ENCODE data around the gene TMEM74B. TPM values are rescaled to one million over a fixed set of nuclear protein-coding genes. Genes with fewer than 3 reads are reported as not detected.

The TMEM74B gene
- total RNA-seq, 2 experiments from 2014 or later = not detected

DNA sequence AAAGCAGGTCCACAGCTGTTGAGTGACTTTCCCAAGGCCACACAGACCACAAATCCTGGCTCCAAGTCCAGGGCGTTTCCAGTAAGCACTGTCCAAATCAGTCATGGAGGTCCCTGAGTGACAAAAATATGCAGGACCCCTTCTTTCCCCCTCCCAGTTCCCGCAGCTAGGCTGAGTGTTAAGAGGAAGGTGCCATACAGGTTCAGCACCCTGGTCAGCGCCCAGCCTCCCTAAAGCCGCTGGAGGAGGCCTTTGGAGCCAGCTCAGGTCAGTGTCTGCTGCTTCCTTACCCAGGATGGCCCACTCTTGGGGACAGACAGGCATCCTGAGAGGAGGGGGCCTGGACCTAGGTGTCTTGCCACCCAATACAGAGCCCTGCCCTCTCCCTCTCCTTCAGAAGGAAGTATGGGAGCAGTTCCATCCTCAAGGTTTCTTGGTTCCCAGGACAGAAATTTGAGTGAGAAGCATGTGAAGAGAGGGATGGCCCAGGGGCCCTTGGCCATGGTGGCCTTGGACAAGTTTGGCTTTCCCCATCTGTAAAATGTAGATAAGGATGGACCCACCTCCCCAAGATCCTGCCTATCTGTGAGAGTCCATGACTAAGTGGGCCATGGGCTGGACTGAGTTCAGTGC is 13.2 kb downstream of the TMEM74B start:
- no peaks in the 10 kb centered on the region for H3K9me3 ChIP-seq (ENCODE audit: low read length)
- DNase-seq (ENCODE audit: low spot score) = peak; percentile 10
- no TSS peak for BruUV-seq (replicated peaks)
- H3K36me3 ChIP-seq (ENCODE audit: insufficient read depth, low read length) = peaks cover 41% of the 10 kb centered on the region
- no peaks in the 10 kb centered on the region for H4K20me1 ChIP-seq (ENCODE audit: insufficient read depth, low read length)
- POLR2A ChIA-PET = interaction anchor here (0.7 kb wide), 1 partner anchor 308 kb away, joined by 3 read pairs; no protein-coding TSS in a partner anchor
- no peak overlapping the region for H3K27ac ChIP-seq (ENCODE audit: low read depth, low read length, poor library complexity, severe bottlenecking)
- no peak overlapping the region for H3K4me3 ChIP-seq (ENCODE audit: low read depth, low read length, poor library complexity, severe bottlenecking)
- H2AFZ ChIP-seq (ENCODE audit: low read length) = no peak overlapping the region
- intact Hi-C loops (cut with micrococcal nuclease; ENCODE audit: unreplicated experiment) = no loop called here
- CTCF ChIA-PET (ENCODE audit: unreplicated experiment) = no interaction called here
- no peak for TF ChIP-seq EZH2phosphoT487 (IDR thresholded peaks at IDR 0.05; ENCODE audit: borderline replicate concordance, low read depth, low read length)
- TF ChIP-seq, protein P1, sequence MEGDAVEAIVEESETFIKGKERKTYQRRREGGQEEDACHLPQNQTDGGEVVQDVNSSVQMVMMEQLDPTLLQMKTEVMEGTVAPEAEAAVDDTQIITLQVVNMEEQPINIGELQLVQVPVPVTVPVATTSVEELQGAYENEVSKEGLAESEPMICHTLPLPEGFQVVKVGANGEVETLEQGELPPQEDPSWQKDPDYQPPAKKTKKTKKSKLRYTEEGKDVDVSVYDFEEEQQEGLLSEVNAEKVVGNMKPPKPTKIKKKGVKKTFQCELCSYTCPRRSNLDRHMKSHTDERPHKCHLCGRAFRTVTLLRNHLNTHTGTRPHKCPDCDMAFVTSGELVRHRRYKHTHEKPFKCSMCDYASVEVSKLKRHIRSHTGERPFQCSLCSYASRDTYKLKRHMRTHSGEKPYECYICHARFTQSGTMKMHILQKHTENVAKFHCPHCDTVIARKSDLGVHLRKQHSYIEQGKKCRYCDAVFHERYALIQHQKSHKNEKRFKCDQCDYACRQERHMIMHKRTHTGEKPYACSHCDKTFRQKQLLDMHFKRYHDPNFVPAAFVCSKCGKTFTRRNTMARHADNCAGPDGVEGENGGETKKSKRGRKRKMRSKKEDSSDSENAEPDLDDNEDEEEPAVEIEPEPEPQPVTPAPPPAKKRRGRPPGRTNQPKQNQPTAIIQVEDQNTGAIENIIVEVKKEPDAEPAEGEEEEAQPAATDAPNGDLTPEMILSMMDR (conservative IDR thresholded peaks at IDR 0.05; ENCODE audit: low read length) = no peak
- no peak overlapping the region for H3K4me2 ChIP-seq (ENCODE audit: low read length)
- no peaks in the 10 kb centered on the region for H3K9me2 ChIP-seq (ENCODE audit: insufficient read depth, low read length)
- no peaks in the 10 kb centered on the region for H3K79me2 ChIP-seq (ENCODE audit: insufficient read depth, low read depth, low read length)
- no peaks in the 10 kb centered on the region for H3K4me1 ChIP-seq (ENCODE audit: insufficient read depth, low read length, poor library complexity, severe bottlenecking)

DNA sequence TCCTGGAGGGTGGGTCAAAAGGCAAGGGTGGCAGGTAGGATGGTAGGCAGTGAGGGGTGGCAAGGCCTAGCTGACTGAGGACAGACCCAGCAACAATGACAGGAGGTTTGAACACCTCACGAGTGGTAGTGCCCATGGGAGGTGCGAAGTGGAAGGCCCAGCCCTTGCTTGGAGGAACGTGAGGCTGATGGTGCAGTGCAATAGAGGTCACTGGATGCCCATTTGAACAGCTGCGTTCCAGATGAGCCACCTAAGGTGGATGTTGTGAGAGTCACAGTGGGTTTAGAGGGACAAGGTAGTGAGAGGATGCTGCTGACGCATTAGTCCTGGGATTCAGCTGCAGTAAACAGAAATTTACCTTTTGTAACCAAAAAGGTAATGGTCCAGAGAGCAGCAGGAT is 15.6 kb downstream of the TMEM74B start:
- Histone ChIP-seq H2AFZ (ENCODE audit: low read length) (no peak overlapping the region), H3K9me2 (ENCODE audit: insufficient read depth, low read length) (no peaks in the 10 kb centered on the region), H3K4me1 (ENCODE audit: insufficient read depth, low read length, poor library complexity, severe bottlenecking) (no peaks in the 10 kb centered on the region), H3K4me3 (ENCODE audit: low read depth, low read length, poor library complexity, severe bottlenecking) (no peak overlapping the region), H3K79me2 (ENCODE audit: insufficient read depth, low read depth, low read length) (no peaks in the 10 kb centered on the region), H4K20me1 (ENCODE audit: insufficient read depth, low read length) (no peaks in the 10 kb centered on the region), H3K27ac (ENCODE audit: low read depth, low read length, poor library complexity, severe bottlenecking) (no peak overlapping the region), H3K4me2 (ENCODE audit: low read length) (no peak overlapping the region), H3K36me3 (ENCODE audit: insufficient read depth, low read length) (peaks cover 65% of the 10 kb centered on the region), H3K9me3 (ENCODE audit: low read length) (no peaks in the 10 kb centered on the region)
- TF ChIP-seq, protein P1 (conservative IDR thresholded peaks at IDR 0.05; ENCODE audit: low read length) = no peak
- no peak for TF ChIP-seq EZH2phosphoT487 (IDR thresholded peaks at IDR 0.05; ENCODE audit: borderline replicate concordance, low read depth, low read length)
- ChIA-PET CTCF (ENCODE audit: unreplicated experiment) (no interaction called here), POLR2A (no interaction called here)
- no peak for DNase-seq (ENCODE audit: low spot score)
- BruUV-seq (replicated peaks) = no TSS peak
- intact Hi-C loops (cut with micrococcal nuclease; ENCODE audit: unreplicated experiment) = no loop called here

DNA sequence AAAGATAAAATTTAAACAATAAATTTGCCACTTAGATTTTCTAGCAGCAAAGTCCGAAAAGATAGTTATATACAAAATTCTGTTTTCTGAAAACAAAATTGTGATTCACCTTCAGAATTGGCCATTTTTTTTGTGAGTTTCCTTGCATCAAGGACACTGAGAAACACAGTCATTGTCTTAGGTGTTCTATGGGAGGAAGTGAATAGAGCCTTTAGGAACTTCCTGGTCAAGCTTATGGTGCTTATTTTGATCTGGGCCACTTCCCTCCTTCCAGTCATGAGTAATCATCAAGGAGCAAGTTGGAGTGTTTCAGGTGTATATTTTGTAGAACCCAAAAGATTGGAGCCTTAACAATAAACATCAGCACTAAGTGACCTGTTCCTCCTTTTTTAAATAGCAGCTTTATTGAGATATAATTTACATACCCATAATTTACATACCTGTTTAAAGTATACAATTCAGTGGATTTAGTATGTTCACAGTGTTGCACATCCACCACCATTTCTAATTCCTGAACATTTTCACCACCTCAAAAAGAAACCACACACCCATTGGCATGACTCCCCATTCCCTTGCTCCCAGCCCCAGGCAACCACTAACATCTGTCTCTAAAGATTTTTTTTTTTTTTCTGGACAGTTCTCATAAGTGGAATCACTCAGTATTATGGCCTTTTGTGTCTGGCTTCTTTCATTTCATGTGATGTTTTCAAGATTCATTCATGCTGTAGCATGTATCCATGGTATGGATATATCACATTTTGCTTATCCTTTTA is 17.6 kb downstream of the TMEM74B start:
- no peak for DNase-seq (ENCODE audit: low spot score)
- Histone ChIP-seq H3K9me3 (ENCODE audit: low read length) (no peaks in the 10 kb centered on the region), H2AFZ (ENCODE audit: low read length) (no peak overlapping the region), H3K4me2 (ENCODE audit: low read length) (no peak overlapping the region), H3K4me1 (ENCODE audit: insufficient read depth, low read length, poor library complexity, severe bottlenecking) (no peaks in the 10 kb centered on the region), H4K20me1 (ENCODE audit: insufficient read depth, low read length) (no peaks in the 10 kb centered on the region), H3K4me3 (ENCODE audit: low read depth, low read length, poor library complexity, severe bottlenecking) (no peak overlapping the region), H3K27ac (ENCODE audit: low read depth, low read length, poor library complexity, severe bottlenecking) (no peak overlapping the region), H3K79me2 (ENCODE audit: insufficient read depth, low read depth, low read length) (no peaks in the 10 kb centered on the region), H3K9me2 (ENCODE audit: insufficient read depth, low read length) (no peaks in the 10 kb centered on the region), H3K36me3 (ENCODE audit: insufficient read depth, low read length) (peaks cover 84% of the 10 kb centered on the region)
- TSS peak; percentile 54 for BruUV-seq (replicated peaks)
- intact Hi-C loops (cut with micrococcal nuclease; ENCODE audit: unreplicated experiment) = no loop called here
- ChIA-PET CTCF (ENCODE audit: unreplicated experiment) (no interaction called here), POLR2A (no interaction called here)
- TF ChIP-seq, protein P1 (conservative IDR thresholded peaks at IDR 0.05; ENCODE audit: low read length) = no peak
- TF ChIP-seq EZH2phosphoT487 (IDR thresholded peaks at IDR 0.05; ENCODE audit: borderline replicate concordance, low read depth, low read length) = no peak

Data from OCI-LY7 (cell line).